WERI-Rb-1 (cell line): ENCODE results near the gene USP17L18.
A peak's percentile ranks its signal among the peaks of the same experiment; 100 is the strongest.
"Not testable (repeated sequence)": the region's sequence is repeated elsewhere in the genome, so short reads cannot be mapped to it uniquely, and the experiment has no call there.

Source experiments
- DNase-seq: peaks from one replicate; pipeline ENCODE4 v3.0.0-alpha.2; 2020
- H3K27ac ChIP-seq: fragments of 250-450 bp; sonication (Bioruptor Pico); 2 replicates; pipeline ENCODE4 v1.5.1; 2020; ENCODE audit warnings: mild to moderate bottlenecking, moderate library complexity
- H3K27me3 ChIP-seq: fragments of 250-450 bp; sonication (Bioruptor Pico); 2 replicates; pipeline ENCODE4 v1.5.1; 2021; ENCODE audit warnings: mild to moderate bottlenecking, low read depth, moderate library complexity; ENCODE audit not compliant: insufficient read depth, severe bottlenecking
- H3K36me3 ChIP-seq: fragments of 250-450 bp; sonication (Bioruptor Pico); 2 replicates; pipeline ENCODE4 v1.5.1; 2020; ENCODE audit warnings: mild to moderate bottlenecking, moderate library complexity
- H3K4me3 ChIP-seq: 2 replicates; pipeline ENCODE4 v1.5.1; 2011; ENCODE audit warnings: low read depth, mild to moderate bottlenecking, control low read depth, low read length
- H3K9me3 ChIP-seq: fragments of 250-450 bp; sonication (Bioruptor Pico); 2 replicates; pipeline ENCODE4 v1.5.1; 2021; ENCODE audit warnings: mild to moderate bottlenecking, moderate library complexity; ENCODE audit not compliant: severe bottlenecking

The USP17L18 gene, protein sequence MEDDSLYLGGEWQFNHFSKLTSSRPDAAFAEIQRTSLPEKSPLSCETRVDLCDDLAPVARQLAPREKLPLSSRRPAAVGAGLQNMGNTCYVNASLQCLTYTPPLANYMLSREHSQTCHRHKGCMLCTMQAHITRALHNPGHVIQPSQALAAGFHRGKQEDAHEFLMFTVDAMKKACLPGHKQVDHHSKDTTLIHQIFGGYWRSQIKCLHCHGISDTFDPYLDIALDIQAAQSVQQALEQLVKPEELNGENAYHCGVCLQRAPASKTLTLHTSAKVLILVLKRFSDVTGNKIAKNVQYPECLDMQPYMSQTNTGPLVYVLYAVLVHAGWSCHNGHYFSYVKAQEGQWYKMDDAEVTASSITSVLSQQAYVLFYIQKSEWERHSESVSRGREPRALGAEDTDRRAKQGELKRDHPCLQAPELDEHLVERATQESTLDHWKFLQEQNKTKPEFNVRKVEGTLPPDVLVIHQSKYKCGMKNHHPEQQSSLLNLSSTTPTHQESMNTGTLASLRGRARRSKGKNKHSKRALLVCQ

GRCh38 chr4:9247953-9248680 lies at the start of gene USP17L18:
Gene USP17L18, plus strand, starts transcription at chr4:9248630. Its CDS starts 0 bp downstream, at chr4:9248630.
- not testable (repeated sequence) for H3K27me3 ChIP-seq, DNase-seq, H3K9me3 ChIP-seq, H3K4me3 ChIP-seq, H3K27ac ChIP-seq, H3K36me3 ChIP-seq

- not testable (repeated sequence) for H3K4me3 ChIP-seq, DNase-seq, H3K36me3 ChIP-seq, H3K27ac ChIP-seq, H3K9me3 ChIP-seq, H3K27me3 ChIP-seq
Measured at GRCh38 chr4:9210357-9210756, 38.1 kb upstream of the USP17L18 start, which contains the start of gene USP17L10. Gene USP17L10, plus strand, starts transcription at chr4:9210657. Its CDS starts 0 bp downstream, at chr4:9210657.

- not testable (repeated sequence) for H3K27me3 ChIP-seq, H3K4me3 ChIP-seq, H3K27ac ChIP-seq, DNase-seq, H3K36me3 ChIP-seq, H3K9me3 ChIP-seq
Measured at GRCh38 chr4:9214701-9215100, 33.7 kb upstream of the USP17L18 start.

GRCh38 chr4:9215105-9215504 lies 33.3 kb upstream of the USP17L18 start, which contains the start of gene USP17L11:
Gene USP17L11, plus strand, starts transcription at chr4:9215405. Its CDS starts 0 bp downstream, at chr4:9215405.
- not testable (repeated sequence) for H3K27ac ChIP-seq, H3K4me3 ChIP-seq, H3K27me3 ChIP-seq, DNase-seq, H3K36me3 ChIP-seq, H3K9me3 ChIP-seq

- not testable (repeated sequence) for H3K27ac ChIP-seq, H3K9me3 ChIP-seq, H3K27me3 ChIP-seq, H3K36me3 ChIP-seq, DNase-seq, H3K4me3 ChIP-seq
Measured at GRCh38 chr4:9219852-9220251, 28.6 kb upstream of the USP17L18 start, which contains the start of gene USP17L12. Gene USP17L12, plus strand, starts transcription at chr4:9220152. Its CDS starts 0 bp downstream, at chr4:9220152.

- not testable (repeated sequence) for H3K36me3 ChIP-seq, H3K4me3 ChIP-seq, DNase-seq
Measured at GRCh38 chr4:9224596-9224995, 23.8 kb upstream of the USP17L18 start, which contains the start of gene USP17L13. Gene USP17L13, plus strand, starts transcription at chr4:9224896. Its CDS starts 0 bp downstream, at chr4:9224896.

GRCh38 chr4:9230249-9230648 lies 18.2 kb upstream of the USP17L18 start:
- not testable (repeated sequence) for H3K36me3 ChIP-seq, H3K27me3 ChIP-seq, DNase-seq, H3K9me3 ChIP-seq, H3K4me3 ChIP-seq, H3K27ac ChIP-seq

More at GRCh38 chr4:9224596-9224995, 23.8 kb upstream of the USP17L18 start, which contains the start of gene USP17L13:
- not testable (repeated sequence) for H3K27ac ChIP-seq, H3K27me3 ChIP-seq, H3K9me3 ChIP-seq

GRCh38 chr4:9234085-9234484 lies 14.3 kb upstream of the USP17L18 start, which contains the start of gene USP17L15:
Gene USP17L15, plus strand, starts transcription at chr4:9234385. Its CDS starts 0 bp downstream, at chr4:9234385.
- H3K36me3 ChIP-seq, H3K9me3 ChIP-seq: not testable (repeated sequence)

GRCh38 chr4:9238461-9238860 lies 10.0 kb upstream of the USP17L18 start:
- H3K4me3 ChIP-seq, H3K27ac ChIP-seq, H3K36me3 ChIP-seq, H3K9me3 ChIP-seq, H3K27me3 ChIP-seq: not testable (repeated sequence)
- DNase-seq = peak; percentile 13

More at GRCh38 chr4:9234085-9234484, 14.3 kb upstream of the USP17L18 start, which contains the start of gene USP17L15:
- not testable (repeated sequence) for H3K27ac ChIP-seq, DNase-seq, H3K4me3 ChIP-seq, H3K27me3 ChIP-seq

DNA sequence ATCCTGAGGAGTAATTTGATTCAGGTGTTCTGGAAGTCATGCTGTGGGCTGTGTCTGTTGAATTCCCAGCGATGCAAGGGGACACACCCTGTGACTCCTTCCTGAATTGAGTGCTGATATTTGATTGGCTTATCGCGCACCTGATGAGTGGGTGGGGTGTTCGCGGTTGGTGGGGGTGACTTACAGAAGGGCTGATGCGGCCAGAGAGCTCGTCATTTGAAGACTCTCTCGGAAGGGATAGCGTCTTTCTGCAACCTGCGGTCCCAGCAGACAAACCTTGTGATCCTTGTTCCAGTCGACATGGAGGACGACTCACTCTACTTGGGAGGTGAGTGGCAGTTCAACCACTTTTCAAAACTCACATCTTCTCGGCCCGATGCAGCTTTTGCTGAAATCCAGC lies 4.9 kb upstream of the USP17L18 start, which contains the start of gene USP17L17:
USP17L17 (plus strand) TSS at position 301 of the 400 bp plus-strand sequence; CDS start at position 301, 0 bp downstream.
- H3K27me3 ChIP-seq, DNase-seq, H3K27ac ChIP-seq, H3K4me3 ChIP-seq, H3K36me3 ChIP-seq, H3K9me3 ChIP-seq: not testable (repeated sequence)

GRCh38 chr4:9253078-9253477 lies 4.6 kb downstream of the USP17L18 start, which contains the start of gene USP17L19:
Gene USP17L19, plus strand, starts transcription at chr4:9253378. Its CDS starts 0 bp downstream, at chr4:9253378.
- not testable (repeated sequence) for H3K27me3 ChIP-seq, H3K4me3 ChIP-seq, H3K36me3 ChIP-seq, H3K9me3 ChIP-seq, H3K27ac ChIP-seq, DNase-seq

DNA sequence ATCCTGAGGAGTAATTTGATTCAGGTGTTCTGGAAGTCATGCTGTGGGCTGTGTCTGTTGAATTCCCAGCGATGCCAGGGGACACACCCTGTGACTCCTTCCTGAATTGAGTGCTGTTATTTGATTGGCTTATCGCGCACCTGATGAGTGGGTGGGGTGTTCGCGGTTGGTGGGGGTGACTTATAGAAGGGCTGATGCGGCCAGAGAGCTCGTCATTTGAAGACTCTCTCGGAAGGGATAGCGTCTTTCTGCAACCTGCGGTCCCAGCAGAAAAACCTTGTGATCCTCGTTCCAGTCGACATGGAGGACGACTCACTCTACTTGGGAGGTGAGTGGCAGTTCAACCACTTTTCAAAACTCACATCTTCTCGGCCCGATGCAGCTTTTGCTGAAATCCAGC lies 9.4 kb downstream of the USP17L18 start, which contains the start of gene USP17L20:
USP17L20 (plus strand) TSS at position 301 of the 400 bp plus-strand sequence; CDS start at position 301, 0 bp downstream.
- not testable (repeated sequence) for H3K4me3 ChIP-seq, H3K27me3 ChIP-seq, DNase-seq, H3K27ac ChIP-seq, H3K9me3 ChIP-seq, H3K36me3 ChIP-seq

DNA sequence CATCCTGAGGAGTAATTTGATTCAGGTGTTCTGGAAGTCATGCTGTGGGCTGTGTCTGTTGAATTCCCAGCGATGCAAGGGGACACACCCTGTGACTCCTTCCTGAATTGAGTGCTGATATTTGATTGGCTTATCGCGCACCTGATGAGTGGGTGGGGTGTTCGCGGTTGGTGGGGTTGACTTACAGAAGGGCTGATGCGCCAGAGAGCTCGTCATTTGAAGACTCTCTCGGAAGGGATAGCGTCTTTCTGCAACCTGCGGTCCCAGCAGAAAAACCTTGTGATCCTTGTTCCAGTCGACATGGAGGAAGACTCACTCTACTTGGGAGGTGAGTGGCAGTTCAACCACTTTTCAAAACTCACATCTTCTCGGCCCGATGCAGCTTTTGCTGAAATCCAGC lies 14.1 kb downstream of the USP17L18 start, which contains the start of gene USP17L21:
USP17L21 (plus strand) TSS at position 301 of the 400 bp plus-strand sequence; CDS start at position 301, 0 bp downstream.
- not testable (repeated sequence) for DNase-seq, H3K9me3 ChIP-seq, H3K27ac ChIP-seq

More for the DNA sequence above, 14.1 kb downstream of the USP17L18 start, which contains the start of gene USP17L21:
- H3K4me3 ChIP-seq, H3K36me3 ChIP-seq, H3K27me3 ChIP-seq: not testable (repeated sequence)
